ENCODE results near the gene S100A12.
"Not testable (repeated sequence)": the region's sequence is repeated elsewhere in the genome, so short reads cannot be mapped to it uniquely, and the experiment has no call there.

The S100A12 gene

DNA sequence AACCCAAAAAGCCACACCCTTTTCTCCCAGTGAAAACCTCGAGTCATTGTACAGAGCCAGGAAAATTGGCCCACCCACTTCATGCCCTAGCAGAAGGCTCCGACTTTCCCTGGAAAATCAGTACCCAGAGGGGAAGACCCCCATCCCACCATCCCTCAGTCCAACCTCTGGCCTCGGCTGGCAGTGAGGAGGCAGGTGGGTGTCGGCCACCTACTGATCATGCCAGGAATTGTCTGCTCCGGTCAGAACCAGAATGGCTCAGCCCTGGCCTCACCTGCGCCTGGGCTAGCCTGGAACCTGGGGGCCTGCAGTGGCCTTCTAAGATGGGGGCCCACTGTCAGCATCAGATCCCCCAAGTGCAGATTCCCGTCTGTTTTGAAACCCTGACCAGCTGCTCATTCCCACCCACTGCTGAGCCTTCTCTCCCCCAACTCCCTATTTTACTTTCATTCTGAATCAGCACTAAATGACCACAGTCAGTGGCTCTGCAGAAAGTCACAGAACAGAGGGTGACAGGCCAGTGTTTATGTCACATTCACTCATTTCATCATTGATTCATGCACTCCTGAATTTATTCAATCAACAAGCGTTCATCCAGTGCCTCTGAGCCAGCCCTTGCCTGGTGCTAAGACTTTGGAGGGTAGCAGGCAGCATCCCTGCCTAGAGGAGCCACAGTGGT is 20.8 kb downstream of the S100A12 start:
- Histone ChIP-seq H3K27me3 (ENCODE audit: control insufficient read depth in 1 of 2, insufficient read depth in 2 of 2, low read length in 2 of 2) (no peaks in the 10 kb centered on the region), H3K9ac (ENCODE audit: low read depth in 1 of 2, low read length in 2 of 2) (no peak overlapping the region), H3K36me3 (ENCODE audit: control insufficient read depth in 1 of 2, insufficient read depth in 2 of 2, low read length in 2 of 2) (no peaks in the 10 kb centered on the region), H3K4me1 (ENCODE audit: control insufficient read depth in 1 of 2, insufficient read depth in 2 of 2, low read length in 2 of 2) (peaks cover 0 to 7% of the 10 kb centered on the region in 2 donors), H3K9me3 (ENCODE audit: control insufficient read depth in 1 of 2, low read length in 2 of 2) (no peaks in the 10 kb centered on the region), H3K4me3 (ENCODE audit: low read depth in 1 of 2, low read length in 2 of 2) (no peak overlapping the region), H3K27ac (ENCODE audit: low read depth, low read length) (no peak overlapping the region)

GRCh38 chr1:153353226-153353947 is 22.0 kb downstream of the S100A12 start:
- Histone ChIP-seq H3K9ac (ENCODE audit: low read depth in 1 of 2, low read length in 2 of 2) (no peak overlapping the region), H3K27ac (ENCODE audit: low read depth, low read length) (no peak overlapping the region), H3K4me1 (ENCODE audit: control insufficient read depth in 1 of 2, insufficient read depth in 2 of 2, low read length in 2 of 2) (peaks cover 0 to 7% of the 10 kb centered on the region in 2 donors), H3K36me3 (ENCODE audit: control insufficient read depth in 1 of 2, insufficient read depth in 2 of 2, low read length in 2 of 2) (no peaks in the 10 kb centered on the region), H3K27me3 (ENCODE audit: control insufficient read depth in 1 of 2, insufficient read depth in 2 of 2, low read length in 2 of 2) (peaks cover 0 to 3% of the 10 kb centered on the region in 2 donors), H3K9me3 (ENCODE audit: control insufficient read depth in 1 of 2, low read length in 2 of 2) (no peaks in the 10 kb centered on the region), H3K4me3 (ENCODE audit: low read depth in 1 of 2, low read length in 2 of 2) (no peak overlapping the region)

- H3K36me3 ChIP-seq (ENCODE audit: control insufficient read depth in 1 of 2, insufficient read depth in 2 of 2, low read length in 2 of 2), result no peaks in the 10 kb centered on the region
- peaks cover 0 to 3% of the 10 kb centered on the region in 2 donors for H3K27me3 ChIP-seq (ENCODE audit: control insufficient read depth in 1 of 2, insufficient read depth in 2 of 2, low read length in 2 of 2)
- no peak overlapping the region for H3K4me3 ChIP-seq (ENCODE audit: low read depth in 1 of 2, low read length in 2 of 2)
- H3K27ac ChIP-seq (ENCODE audit: low read depth, low read length), result no peak overlapping the region
- peaks cover 0 to 2% of the 10 kb centered on the region in 2 donors for H3K4me1 ChIP-seq (ENCODE audit: control insufficient read depth in 1 of 2, insufficient read depth in 2 of 2, low read length in 2 of 2)
- H3K9me3 ChIP-seq (ENCODE audit: control insufficient read depth in 1 of 2, low read length in 2 of 2), result no peaks in the 10 kb centered on the region
- H3K9ac ChIP-seq (ENCODE audit: low read depth in 1 of 2, low read length in 2 of 2), result no peak overlapping the region
Measured at GRCh38 chr1:153352523-153352922, 22.9 kb downstream of the S100A12 start.

DNA sequence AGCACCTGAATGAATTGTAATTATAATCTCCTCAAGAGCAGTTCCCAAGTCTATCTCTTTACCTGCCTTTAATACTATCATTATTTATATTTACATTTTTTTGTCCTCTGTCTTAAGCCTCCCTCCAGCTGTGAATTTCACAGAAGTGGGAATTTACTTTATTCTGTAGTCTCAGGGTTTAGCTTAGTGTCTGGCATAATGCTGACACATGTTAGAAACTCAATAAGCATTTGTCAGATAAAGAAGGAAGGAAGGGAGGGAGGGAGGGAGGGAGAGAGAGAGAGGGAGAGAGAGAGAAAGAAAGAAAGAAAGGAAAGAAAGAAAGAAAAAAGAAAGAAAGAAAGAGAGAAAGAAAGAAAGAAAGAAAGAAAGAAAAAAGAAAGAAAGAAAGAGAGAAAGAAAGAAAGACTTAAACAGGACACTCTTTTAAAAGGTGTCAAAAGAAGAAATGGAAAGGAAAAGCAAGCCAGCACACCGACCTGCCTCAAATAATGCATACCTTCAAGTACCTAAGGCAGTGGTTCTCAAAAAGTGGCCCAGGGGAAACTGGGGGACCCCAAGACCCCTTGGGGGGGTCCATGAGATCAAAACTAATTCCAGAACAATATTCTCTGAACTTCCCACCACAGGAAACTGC is 25.0 kb downstream of the S100A12 start:
- H3K27me3 ChIP-seq (ENCODE audit: control insufficient read depth in 1 of 2, insufficient read depth in 2 of 2, low read length in 2 of 2), result peaks cover 0 to 3% of the 10 kb centered on the region in 2 donors
- no peak overlapping the region for H3K27ac ChIP-seq (ENCODE audit: low read depth, low read length)
- no peaks in the 10 kb centered on the region for H3K36me3 ChIP-seq (ENCODE audit: control insufficient read depth in 1 of 2, insufficient read depth in 2 of 2, low read length in 2 of 2)
- peaks cover 2 to 9% of the 10 kb centered on the region in 2 donors for H3K4me1 ChIP-seq (ENCODE audit: control insufficient read depth in 1 of 2, insufficient read depth in 2 of 2, low read length in 2 of 2)
- H3K9me3 ChIP-seq (ENCODE audit: control insufficient read depth in 1 of 2, low read length in 2 of 2), result no peaks in the 10 kb centered on the region
- H3K4me3 ChIP-seq (ENCODE audit: low read depth in 1 of 2, low read length in 2 of 2), result no peak overlapping the region
- no peak overlapping the region for H3K9ac ChIP-seq (ENCODE audit: low read depth in 1 of 2, low read length in 2 of 2)

DNA sequence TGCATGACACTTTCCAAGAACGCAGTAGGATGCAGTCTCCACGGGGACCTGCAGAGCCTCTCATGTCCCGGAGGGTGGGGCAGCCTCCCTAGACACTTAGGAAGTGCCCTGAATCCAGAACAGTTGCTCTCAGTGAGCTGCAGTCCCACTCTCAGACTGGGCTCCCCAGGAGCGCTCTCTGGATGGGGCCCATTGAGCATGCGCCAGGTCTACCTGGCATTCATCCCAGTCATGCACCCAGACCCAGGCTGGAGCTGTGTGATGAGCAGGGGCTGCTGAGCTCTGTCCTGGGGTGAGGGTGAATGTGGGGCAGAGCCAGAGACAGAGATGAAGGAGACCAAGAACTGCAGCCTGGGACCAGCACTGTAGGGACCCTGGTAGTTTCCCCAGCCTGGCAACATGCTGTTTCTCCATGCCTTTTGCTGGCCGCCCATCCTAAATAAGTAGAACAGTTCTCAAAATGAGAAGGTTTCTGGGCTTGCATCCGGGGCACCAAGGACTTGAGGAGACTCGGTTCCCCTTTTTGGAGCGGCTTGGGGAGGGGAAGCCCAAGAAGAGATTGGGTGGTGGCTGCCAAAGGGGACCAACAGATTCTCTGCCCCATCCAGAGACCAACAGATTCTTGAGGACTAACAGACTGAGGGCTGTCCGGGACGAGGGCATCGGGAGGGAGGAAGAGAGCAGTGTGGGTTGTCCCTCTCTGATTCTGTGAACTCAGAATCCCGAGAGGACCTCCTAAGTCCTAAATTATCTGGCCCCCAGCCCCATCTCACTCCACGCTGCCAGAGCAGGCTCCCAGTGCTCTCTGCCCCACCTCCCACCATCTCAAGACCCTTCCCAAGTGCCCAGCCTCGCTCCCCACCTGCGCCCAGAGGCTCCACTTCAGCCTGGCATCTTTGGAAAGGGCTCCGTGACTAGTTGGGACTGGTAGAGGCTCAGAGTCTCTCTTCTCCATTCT is 25.8 kb downstream of the S100A12 start:
- Histone ChIP-seq H3K4me1 (ENCODE audit: control insufficient read depth in 1 of 2, insufficient read depth in 2 of 2, low read length in 2 of 2) (peaks cover 10 to 14% of the 10 kb centered on the region in 2 donors), H3K36me3 (ENCODE audit: control insufficient read depth in 1 of 2, insufficient read depth in 2 of 2, low read length in 2 of 2) (no peaks in the 10 kb centered on the region), H3K27ac (ENCODE audit: low read depth, low read length) (no peak overlapping the region), H3K27me3 (ENCODE audit: control insufficient read depth in 1 of 2, insufficient read depth in 2 of 2, low read length in 2 of 2) (peaks cover 0 to 3% of the 10 kb centered on the region in 2 donors), H3K4me3 (ENCODE audit: low read depth in 1 of 2, low read length in 2 of 2) (no peak overlapping the region), H3K9me3 (ENCODE audit: control insufficient read depth in 1 of 2, low read length in 2 of 2) (no peaks in the 10 kb centered on the region), H3K9ac (ENCODE audit: low read depth in 1 of 2, low read length in 2 of 2) (no peak overlapping the region)

- no peak within 1 kb of the TSS for H3K9ac ChIP-seq (ENCODE audit: low read depth in 1 of 2, low read length in 2 of 2)
- H3K36me3 ChIP-seq (ENCODE audit: control insufficient read depth in 1 of 2, insufficient read depth in 2 of 2, low read length in 2 of 2), result no peaks in the 10 kb centered on the region
- peaks cover 15 to 20% of the 10 kb centered on the region in 2 donors for H3K4me1 ChIP-seq (ENCODE audit: control insufficient read depth in 1 of 2, insufficient read depth in 2 of 2, low read length in 2 of 2)
- no peak within 1 kb of the TSS for H3K27ac ChIP-seq (ENCODE audit: low read depth, low read length)
- peaks cover 0 to 6% of the 10 kb centered on the region in 2 donors for H3K27me3 ChIP-seq (ENCODE audit: control insufficient read depth in 1 of 2, insufficient read depth in 2 of 2, low read length in 2 of 2)
- no peak within 1 kb of the TSS for H3K4me3 ChIP-seq (ENCODE audit: low read depth in 1 of 2, low read length in 2 of 2)
- no peaks in the 10 kb centered on the region for H3K9me3 ChIP-seq (ENCODE audit: control insufficient read depth in 1 of 2, low read length in 2 of 2)
Measured at GRCh38 chr1:153348511-153349362, 26.7 kb downstream of the S100A12 start, which contains the start of gene PGLYRP4. TSS of gene PGLYRP4 (minus strand) at chr1:153348841. CDS start at chr1:153347932, 909 bp downstream.

GRCh38 chr1:153347856-153348255 is 27.6 kb downstream of the S100A12 start:
- Histone ChIP-seq H3K9me3 (ENCODE audit: control insufficient read depth in 1 of 2, low read length in 2 of 2) (no peaks in the 10 kb centered on the region), H3K27me3 (ENCODE audit: control insufficient read depth in 1 of 2, insufficient read depth in 2 of 2, low read length in 2 of 2) (peaks cover 0 to 6% of the 10 kb centered on the region in 2 donors), H3K36me3 (ENCODE audit: control insufficient read depth in 1 of 2, insufficient read depth in 2 of 2, low read length in 2 of 2) (no peaks in the 10 kb centered on the region), H3K4me3 (ENCODE audit: low read depth in 1 of 2, low read length in 2 of 2) (no peak overlapping the region), H3K4me1 (ENCODE audit: control insufficient read depth in 1 of 2, insufficient read depth in 2 of 2, low read length in 2 of 2) (peaks cover 20 to 22% of the 10 kb centered on the region in 2 donors), H3K9ac (ENCODE audit: low read depth in 1 of 2, low read length in 2 of 2) (no peak overlapping the region), H3K27ac (ENCODE audit: low read depth, low read length) (no peak overlapping the region)

DNA sequence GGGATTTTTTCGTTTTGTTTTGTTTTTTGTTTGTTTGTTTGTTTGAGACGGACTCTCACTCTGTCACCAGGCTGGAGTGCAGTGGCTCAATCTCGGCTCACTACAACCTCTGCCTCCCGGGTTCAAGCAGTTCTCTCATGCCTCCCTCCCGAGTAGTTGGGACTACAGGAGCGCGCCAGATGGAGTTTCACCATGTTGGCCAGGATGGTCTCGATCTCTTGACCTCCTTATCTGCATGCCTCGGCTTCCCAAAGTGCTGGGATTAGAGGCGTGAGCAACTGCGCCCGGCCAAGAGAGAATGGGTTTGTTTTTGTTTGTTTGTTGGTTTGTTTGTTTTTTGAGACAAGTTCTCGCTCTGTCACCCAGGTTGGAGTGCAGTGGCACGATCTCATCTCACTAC is 28.4 kb downstream of the S100A12 start:
- not testable (repeated sequence) for H3K9ac ChIP-seq (ENCODE audit: low read depth in 1 of 2, low read length in 2 of 2); H3K36me3 ChIP-seq (ENCODE audit: control insufficient read depth in 1 of 2, insufficient read depth in 2 of 2, low read length in 2 of 2); H3K4me3 ChIP-seq (ENCODE audit: low read depth in 1 of 2, low read length in 2 of 2); H3K9me3 ChIP-seq (ENCODE audit: control insufficient read depth in 1 of 2, low read length in 2 of 2); H3K27me3 ChIP-seq (ENCODE audit: control insufficient read depth in 1 of 2, insufficient read depth in 2 of 2, low read length in 2 of 2); H3K27ac ChIP-seq (ENCODE audit: low read depth, low read length)
- H3K4me1 ChIP-seq (ENCODE audit: control insufficient read depth in 1 of 2, insufficient read depth in 2 of 2, low read length in 2 of 2), result peaks cover 20 to 23% of the 10 kb centered on the region in 2 donors
